Mesenteric fat pad (tissue), 1 donor: ENCODE results near the gene DIPK1A. TPM values are rescaled to one million over a fixed set of nuclear protein-coding genes. Genes with fewer than 3 reads are reported as not detected.
"Not testable (repeated sequence)": the region's sequence is repeated elsewhere in the genome, so short reads cannot be mapped to it uniquely, and the experiment has no call there.

Experiments used
- DNase-seq: peaks from one replicate; pipeline ENCODE4 v3.0.0-alpha.2; 2020; ENCODE audit warnings: low spot score
- total RNA-seq: library from RNA; stranded (reverse); fragmentation: NEBNext Ultra II Directional; extraction: Animal tissue kit (Norgen Biotek cat#: 25700); gene quantifications from one replicate; pipeline ENCODE4 v1.2.1, GENCODE V29; 2021
- donor health status: DM: yes; HTN: yes; CAD: no.

Gene DIPK1A
- total RNA-seq, 1 donor from 2014 or later = 25.9 TPM

DNA sequence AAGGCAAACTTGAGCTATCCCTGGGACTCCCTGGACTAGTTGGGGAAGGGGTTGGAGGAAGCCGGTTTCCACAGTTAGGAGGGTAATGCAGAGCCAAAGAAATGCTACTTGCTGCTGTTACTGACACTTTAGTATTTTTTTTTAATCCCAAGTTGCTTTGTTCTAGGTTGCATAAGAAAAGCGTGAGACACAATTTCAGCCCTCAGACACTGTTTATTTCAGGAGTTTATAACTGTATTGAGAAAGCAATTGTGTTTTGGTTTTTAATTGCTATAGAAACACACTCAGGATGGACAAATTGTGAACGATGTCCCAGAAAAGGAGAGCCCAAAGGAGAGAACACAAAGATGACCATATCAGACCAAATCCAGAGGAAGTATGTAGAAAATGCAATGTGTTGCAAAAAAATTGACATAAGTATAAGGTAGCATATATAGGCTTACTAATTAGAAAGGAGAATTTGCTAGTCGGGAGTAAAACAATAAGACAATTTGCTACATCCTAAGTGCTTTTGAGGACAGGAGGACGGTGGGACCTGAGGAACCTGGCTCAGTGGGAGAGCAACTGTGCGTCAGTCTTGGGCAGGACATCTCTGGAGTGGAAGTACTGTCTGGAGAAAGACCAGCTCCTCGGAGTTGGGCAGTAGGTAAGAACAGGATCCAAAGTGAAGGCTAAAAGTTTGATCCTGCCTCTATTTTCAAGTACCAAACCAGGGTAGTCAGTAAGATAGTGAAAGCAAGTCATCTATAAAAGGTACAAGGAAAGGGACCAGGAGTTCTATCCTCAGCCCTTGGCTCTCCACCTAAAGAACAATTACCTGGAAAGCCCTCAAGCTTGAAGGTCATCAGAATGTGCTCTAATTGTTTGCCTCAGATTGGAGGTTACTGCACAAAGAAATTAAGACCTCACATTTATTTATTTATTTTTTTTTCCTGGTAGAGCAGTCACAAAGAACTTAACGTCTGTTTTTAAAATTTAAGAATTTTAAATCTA lies 39.9 kb downstream of the DIPK1A start:
- DNase-seq = no peak

GRCh38 chr1:92916899-92917298 lies 44.4 kb downstream of the DIPK1A start:
- no peak for DNase-seq

GRCh38 chr1:92915547-92915946 lies 45.7 kb downstream of the DIPK1A start:
- DNase-seq = no peak

GRCh38 chr1:92913093-92913819 lies 48.0 kb downstream of the DIPK1A start:
- no peak for DNase-seq

- no peak for DNase-seq
Measured at GRCh38 chr1:92910081-92910480, 51.2 kb downstream of the DIPK1A start.

DNA sequence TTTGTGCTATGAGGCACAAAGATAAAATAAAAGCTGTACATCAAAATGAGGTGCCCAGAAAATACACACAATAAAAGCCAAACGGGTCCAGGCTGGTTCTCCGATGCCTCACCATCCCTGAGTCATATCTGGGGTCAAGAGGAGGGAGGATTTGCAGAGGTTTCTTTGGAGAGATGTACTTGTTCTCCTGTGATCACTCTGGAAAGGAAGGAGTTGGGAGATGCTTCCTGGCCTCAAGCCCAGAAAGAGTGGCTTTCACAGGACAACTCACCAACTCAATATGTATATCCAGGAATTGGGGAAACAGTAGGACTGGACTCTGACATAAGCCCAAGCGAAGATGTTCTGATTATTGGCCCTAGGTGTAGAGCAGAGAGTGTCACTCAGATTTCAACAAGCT lies 51.9 kb downstream of the DIPK1A start:
- no peak for DNase-seq

GRCh38 chr1:92907949-92908684 lies 53.1 kb downstream of the DIPK1A start:
- no peak for DNase-seq

DNA sequence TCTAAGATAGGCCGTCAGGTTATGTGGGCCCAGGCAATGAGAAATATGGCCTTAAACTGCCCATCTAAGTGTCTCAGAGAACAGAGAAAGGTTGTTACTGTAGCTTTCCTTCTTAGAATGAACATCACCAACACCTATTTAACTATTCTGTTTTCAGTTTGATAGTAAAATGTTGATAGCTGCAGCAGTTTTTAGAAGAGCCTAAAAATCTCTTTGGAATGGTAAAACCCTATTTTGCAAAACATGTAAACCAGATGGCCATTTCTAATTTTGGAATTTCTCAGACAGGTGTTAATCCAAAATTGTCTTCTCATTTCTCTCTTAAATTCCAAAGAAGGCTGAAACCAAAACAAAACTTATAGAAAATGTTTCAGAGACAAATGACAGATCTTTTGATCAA lies 57.5 kb downstream of the DIPK1A start:
- no peak for DNase-seq

- no peak for DNase-seq
Measured at GRCh38 chr1:92902406-92902744, 58.9 kb downstream of the DIPK1A start.

- no peak for DNase-seq
Measured at GRCh38 chr1:92901699-92902405, 59.4 kb downstream of the DIPK1A start.

DNA sequence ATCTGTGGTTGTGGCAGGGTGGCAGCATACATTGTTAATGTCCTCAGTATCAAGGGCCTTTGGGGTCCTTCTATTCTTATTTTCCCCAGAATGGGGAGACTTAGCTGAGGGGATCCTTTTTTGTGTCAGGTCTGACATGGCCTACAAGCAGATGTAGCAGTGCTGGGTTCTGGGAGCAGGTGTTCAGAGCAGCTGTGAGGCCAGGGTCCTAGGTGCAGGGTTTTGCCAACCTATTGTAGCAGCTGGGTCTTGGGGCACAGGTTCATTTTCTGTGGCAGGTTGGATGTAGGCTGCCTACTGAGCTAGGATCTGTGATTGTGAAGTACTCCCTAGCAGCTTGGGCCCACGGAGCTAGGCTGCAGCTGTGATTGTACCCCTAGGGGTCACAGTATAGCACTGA lies 60.1 kb downstream of the DIPK1A start:
- no peak for DNase-seq

DNA sequence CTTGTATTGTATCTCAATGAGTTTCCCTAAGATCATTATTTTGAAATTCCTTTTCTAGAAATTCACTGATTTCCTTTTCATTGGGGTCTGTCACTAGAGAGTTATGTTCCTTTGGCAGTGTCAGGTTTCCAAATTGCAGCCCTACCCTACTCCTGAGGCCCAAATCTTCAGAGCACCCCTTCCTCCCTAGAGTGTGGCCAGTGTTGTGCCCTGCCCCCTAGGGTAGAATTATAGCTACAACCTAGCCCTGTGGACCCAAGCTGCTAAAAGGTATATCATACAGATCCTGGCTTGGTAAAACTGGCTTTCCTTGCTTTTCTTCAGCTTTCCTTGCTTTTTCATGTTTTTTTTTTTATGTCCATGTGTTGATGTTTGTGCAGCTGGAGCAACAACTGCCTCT lies 60.7 kb downstream of the DIPK1A start:
- no peak for DNase-seq

DNA sequence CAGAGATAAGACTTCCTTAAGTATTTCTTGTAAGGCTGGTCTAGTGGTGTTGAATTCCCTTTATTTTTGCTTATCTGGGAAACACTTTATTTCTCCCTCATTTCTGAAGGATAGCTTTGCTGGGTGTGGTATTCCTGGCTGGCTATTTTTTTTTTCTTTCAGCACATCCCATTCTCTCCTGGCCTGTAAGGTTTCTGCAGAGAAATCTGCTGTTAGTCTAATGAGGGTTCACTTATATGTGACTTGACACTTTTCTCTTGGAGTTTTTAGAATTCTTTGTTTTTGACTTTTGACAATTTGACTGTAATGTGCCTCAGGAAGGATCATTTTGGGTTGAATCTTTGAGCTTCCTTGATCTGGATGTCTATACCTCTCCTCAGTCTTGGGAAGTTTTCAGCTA lies 61.5 kb downstream of the DIPK1A start:
- DNase-seq = no peak

- not testable (repeated sequence) for DNase-seq
Measured at GRCh38 chr1:92898053-92898452, 63.2 kb downstream of the DIPK1A start.

GRCh38 chr1:92887465-92887864 lies 73.8 kb downstream of the DIPK1A start:
- no peak for DNase-seq

DNA sequence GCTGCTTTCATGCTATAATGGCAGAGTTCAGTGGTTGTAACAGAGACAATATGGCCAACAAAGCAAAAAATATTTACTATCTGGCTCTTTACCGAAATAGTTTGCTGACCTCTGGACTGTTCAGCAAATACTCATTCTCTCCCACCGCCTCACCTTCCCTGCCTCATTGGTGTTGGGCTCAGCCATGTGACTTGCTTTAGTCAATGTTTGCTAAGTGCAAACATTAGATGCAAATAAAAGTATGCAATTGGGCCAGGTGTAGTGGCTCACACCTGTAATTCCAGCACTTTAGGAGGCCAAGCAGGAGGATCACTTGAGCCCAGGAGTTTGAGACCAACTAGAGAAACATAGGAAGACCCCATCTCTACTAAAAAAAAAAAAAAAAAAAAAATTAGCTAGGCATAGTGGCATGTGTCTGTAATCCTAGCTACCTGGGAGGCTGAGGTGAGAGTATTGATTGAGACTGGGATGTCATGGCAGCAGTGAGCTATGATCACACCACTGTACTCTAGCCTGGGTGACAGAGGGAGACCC lies 74.3 kb downstream of the DIPK1A start:
- DNase-seq = no peak

- no peak for DNase-seq
Measured at GRCh38 chr1:92884195-92884594, 77.1 kb downstream of the DIPK1A start.

GRCh38 chr1:92883297-92883696 lies 78.0 kb downstream of the DIPK1A start:
- DNase-seq = no peak

GRCh38 chr1:92882819-92883218 lies 78.4 kb downstream of the DIPK1A start:
- DNase-seq = no peak

DNA sequence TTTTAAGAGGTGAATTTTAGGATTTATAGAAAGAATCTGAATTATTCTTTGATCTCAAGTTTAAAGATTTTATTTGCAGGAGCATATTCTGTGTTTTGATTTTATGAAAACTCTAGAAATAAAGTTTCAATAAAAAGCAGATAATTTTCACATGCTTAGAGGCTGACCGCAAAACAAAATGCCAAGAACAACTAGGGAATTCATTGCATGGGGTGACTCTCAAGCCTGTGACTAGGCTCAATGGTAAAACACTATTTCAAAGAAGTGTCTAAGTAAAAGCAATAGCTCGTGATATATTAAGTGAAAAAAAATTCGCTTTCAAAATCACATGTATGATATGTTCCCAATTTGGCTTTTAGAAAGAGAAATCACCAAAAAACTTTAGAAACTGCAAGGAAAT lies 79.9 kb downstream of the DIPK1A start:
- no peak for DNase-seq
